Panc1 (cell line): ENCODE data around the gene GPC6. TPM values are rescaled to one million over a fixed set of nuclear protein-coding genes. Genes with fewer than 3 reads are reported as not detected.

ENCODE experiments used
- ATAC-seq: fragments of 200-7000 bp; cut with Tn5 transposase; 2 replicates; pipeline ENCODE4 v1.9.1; 2020; ENCODE audit warnings: mild to moderate bottlenecking, moderate library complexity
- BruUV-seq: library from RNA; stranded (reverse); fragments of 400-500 nt; replicated peaks from 2 replicates; lab custom pipeline; 2021; lab: Mats Ljungman, UMichigan
- CTCF ChIA-PET: fragments of 300-600 bp; sonication (Branson Sonifier 250); formaldehyde crosslinking; loops from one replicate; lab custom pipeline; 2022; ENCODE audit warnings: antibody characterized with exemption; lab: Charles Lee
- POLR2A ChIA-PET: fragments of 300-600 bp; sonication (Branson Sonifier 250); formaldehyde crosslinking; loops from one replicate; lab custom pipeline; 2022; ENCODE audit warnings: antibody characterized with exemption; lab: Charles Lee
- DNase-seq: peaks from one replicate; pipeline ENCODE4 v3.0.0-alpha.2; 2010; ENCODE audit warnings: low read depth, low spot score
- H3K27ac ChIP-seq: 2 replicates; pipeline ENCODE4 v1.5.1; 2011; ENCODE audit warnings: mild to moderate bottlenecking, low read length, inconsistent platforms
- H3K27me3 ChIP-seq: fragments of 200-500 bp; sonication (Bioruptor generic); 2 replicates; pipeline ENCODE4 v1.6.0; 2014; ENCODE audit warnings: low read length, inconsistent platforms; ENCODE audit not compliant: control insufficient read depth, insufficient read depth
- H3K36me3 ChIP-seq: fragments of 200-500 bp; sonication (Bioruptor generic); 2 replicates; pipeline ENCODE4 v1.5.1; 2014; ENCODE audit warnings: inconsistent platforms, mild to moderate bottlenecking, low read length, moderate library complexity; ENCODE audit not compliant: control insufficient read depth, insufficient read depth
- H3K4me1 ChIP-seq: 2 replicates; pipeline ENCODE4 v1.5.1; 2011; ENCODE audit warnings: inconsistent platforms, mild to moderate bottlenecking, low read length, moderate library complexity; ENCODE audit not compliant: control insufficient read depth, insufficient read depth
- H3K4me3 ChIP-seq, 2 experiments: 2 replicates each; pipeline ENCODE4 v1.5.1; 2011 to 2012; ENCODE audit warnings: low read depth in 2 of 2, low read length in 2 of 2, mild to moderate bottlenecking in 2 of 2, inconsistent platforms in 1 of 2, moderate library complexity in 1 of 2
- H3K9me3 ChIP-seq: fragments of 200-500 bp; sonication (Bioruptor generic); 2 replicates; pipeline ENCODE4 v1.5.1; 2014; ENCODE audit warnings: low read depth, mild to moderate bottlenecking, inconsistent platforms, low read length, moderate library complexity; ENCODE audit not compliant: control insufficient read depth, insufficient read depth
- CTCF ChIP-seq: fragments of 450-650 bp; IDR thresholded peaks from 2 replicates; pipeline ENCODE4 v1.5.1; 2017; ENCODE audit warnings: mild to moderate bottlenecking
- POLR2AphosphoS5 ChIP-seq: IDR thresholded peaks from 2 replicates; pipeline ENCODE4 v1.6.1; 2012; ENCODE audit warnings: mild to moderate bottlenecking, low read depth, low read length, moderate library complexity
- REST ChIP-seq, 2 experiments: IDR thresholded peaks; 2 replicates each; pipeline ENCODE4 v1.6.1; 2011 to 2012; ENCODE audit warnings: low read depth in 2 of 2, control low read depth in 1 of 2, low read length in 1 of 2, mild to moderate bottlenecking in 1 of 2, moderate library complexity in 1 of 2; ENCODE audit not compliant: insufficient read depth in 1 of 2
- SIN3A ChIP-seq: IDR thresholded peaks from 2 replicates; pipeline ENCODE4 v1.6.1; 2012; ENCODE audit warnings: low read depth, mild to moderate bottlenecking, low read length, moderate library complexity, borderline replicate concordance; ENCODE audit not compliant: insufficient read depth
- TCF7L2 ChIP-seq: IDR thresholded peaks from 2 replicates; pipeline ENCODE4 v1.6.1; 2011; ENCODE audit warnings: mild to moderate bottlenecking, low read depth, low read length, inconsistent platforms
- in situ Hi-C: cut with HindIII; loops from 2 replicates; pipeline ENCODE4 v1.10.0; 2016; ENCODE audit warnings: low sequenced_read_pairs, low pct_unique_long_range_greater_than_20kb
- intact Hi-C: fragments of 100-400 bp; cut with micrococcal nuclease; formaldehyde crosslinking; loops from one replicate; pipeline ENCODE4 v1.10.0; 2022; ENCODE audit not compliant: unreplicated experiment
- total RNA-seq: library from RNA; stranded (reverse); gene quantifications from one replicate; pipeline ENCODE4 v1.2.1, GENCODE V29; 2021; ENCODE audit not compliant: unreplicated experiment

GPC6 gene
- total RNA-seq, 1 experiment from 2014 or later = 4.8 TPM

GRCh38 chr13:93963266-93964145 lies 736.9 kb downstream of the GPC6 start:
- ChIA-PET CTCF (no interaction called here), POLR2A (interaction anchor here (0.6 to 0.7 kb wide), 2 partner anchors 294 to 1151 kb away, joined by 3 read pairs; no protein-coding TSS in a partner anchor)
- intact Hi-C loops = no loop called here
- in situ Hi-C loops = no loop called here
- H3K9me3 ChIP-seq = no peaks in the 10 kb centered on the region
- DNase-seq (peak; percentile 12), ATAC-seq (no peak)
- no peaks in the 10 kb centered on the region for H3K27me3 ChIP-seq
- no peaks in the 10 kb centered on the region for H3K36me3 ChIP-seq
- H3K27ac ChIP-seq = no peak overlapping the region
- TF ChIP-seq POLR2AphosphoS5 (no peak), SIN3A (no peak)
- BruUV-seq = no TSS peak
- H3K4me1 ChIP-seq = peaks cover 6% of the 10 kb centered on the region; the same call in 1 of the 2 replicates
- H3K4me3 ChIP-seq = no peak overlapping the region

- in situ Hi-C loops (no loop called here), intact Hi-C loops (no loop called here)
- ChIA-PET POLR2A (no interaction called here), CTCF (no interaction called here)
- Histone ChIP-seq H3K4me1 (peaks cover 6% of the 10 kb centered on the region; the same call in 1 of the 2 replicates), H3K27me3 (no peaks in the 10 kb centered on the region), H3K27ac (no peak overlapping the region), H3K9me3 (no peaks in the 10 kb centered on the region), H3K36me3 (no peaks in the 10 kb centered on the region), H3K4me3 (no peak overlapping the region)
- DNase-seq (no peak), ATAC-seq (no peak)
- TF ChIP-seq POLR2AphosphoS5 (no peak), SIN3A (no peak), CTCF (no peak), TCF7L2 (no peak), REST (IDR thresholded peaks at IDR 0.05; ENCODE audit: insufficient read depth in 1 of 2, low read depth in 2 of 2, low read length in 1 of 2) (no peak)
- BruUV-seq = no TSS peak
Observed at GRCh38 chr13:93964146-93964512, 737.5 kb downstream of the GPC6 start.

- H3K27ac ChIP-seq = no peak overlapping the region
- H3K4me3 ChIP-seq = no peak overlapping the region
- ChIA-PET CTCF (no interaction called here), POLR2A (no interaction called here)
- intact Hi-C loops (no loop called here), in situ Hi-C loops (no loop called here)
- no peak for DNase-seq
- no peaks in the 10 kb centered on the region for H3K36me3 ChIP-seq
- no peaks in the 10 kb centered on the region for H3K9me3 ChIP-seq
- peaks cover 6% of the 10 kb centered on the region; the same call in 1 of the 2 replicates for H3K4me1 ChIP-seq
- ATAC-seq = no peak
- no TSS peak for BruUV-seq
- H3K27me3 ChIP-seq = no peaks in the 10 kb centered on the region
- no peak for TF ChIP-seq REST (IDR thresholded peaks at IDR 0.05; ENCODE audit: insufficient read depth in 1 of 2, low read depth in 2 of 2, low read length in 1 of 2)
- TF ChIP-seq TCF7L2 = no peak
- no peak for TF ChIP-seq SIN3A
- no peak for TF ChIP-seq POLR2AphosphoS5
- TF ChIP-seq CTCF = no peak
Observed at GRCh38 chr13:93965587-93965986, 739.0 kb downstream of the GPC6 start.
